Fibroblast of skin of right biceps (primary cell): ENCODE measurements around the gene NHSL2.

ENCODE experiments used
- DNase-seq: peaks from one replicate; pipeline ENCODE4 v3.0.0-alpha.2; 2013

The NHSL2 gene

DNA sequence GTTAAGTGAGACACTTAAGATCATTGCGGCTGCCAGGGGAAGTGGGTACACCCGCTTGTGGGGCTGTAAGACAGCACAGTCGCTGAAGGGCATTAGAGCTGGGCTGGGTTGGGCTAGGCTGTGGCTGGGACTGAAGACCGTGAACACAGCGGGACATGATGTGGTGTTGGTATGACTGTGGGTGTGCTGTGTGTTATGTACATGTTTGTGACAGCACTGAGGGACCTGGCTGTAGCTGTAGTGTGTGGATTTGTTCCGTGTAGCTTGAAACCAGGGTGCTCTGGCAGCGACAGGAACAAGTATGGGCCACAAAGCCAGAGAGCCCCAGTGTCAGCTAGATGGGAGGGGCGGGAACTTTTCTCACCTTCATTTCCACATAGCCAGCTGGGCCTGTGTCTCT lies 82.1 kb downstream of the NHSL2 start:
- no peak for DNase-seq

- no peak for DNase-seq
These were observed 82.7 kb downstream of the NHSL2 start for GRCh38 chrX:71993371-71993770.

- peak; percentile 42 for DNase-seq
These were observed 84.0 kb downstream of the NHSL2 start for GRCh38 chrX:71994601-71995000.

DNA sequence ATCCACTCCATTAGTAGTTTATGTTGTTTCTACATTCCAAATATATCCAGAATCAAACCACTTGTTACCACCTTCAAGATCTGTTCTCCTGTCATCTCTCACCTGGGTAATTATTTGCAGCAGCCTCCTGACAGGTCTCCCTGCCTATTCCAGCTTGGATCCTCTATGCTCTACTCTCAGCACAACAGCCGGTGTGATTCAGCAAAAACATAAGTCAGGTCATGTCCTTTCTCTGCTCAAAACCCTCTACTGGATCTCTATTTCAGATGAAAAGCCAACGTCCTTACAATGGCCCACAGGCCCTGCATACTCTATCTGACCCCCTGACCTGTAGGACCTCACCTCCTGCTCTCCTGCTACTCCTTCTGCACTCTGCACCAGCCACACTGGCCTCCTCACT lies 84.5 kb downstream of the NHSL2 start:
- DNase-seq, result no peak

DNA sequence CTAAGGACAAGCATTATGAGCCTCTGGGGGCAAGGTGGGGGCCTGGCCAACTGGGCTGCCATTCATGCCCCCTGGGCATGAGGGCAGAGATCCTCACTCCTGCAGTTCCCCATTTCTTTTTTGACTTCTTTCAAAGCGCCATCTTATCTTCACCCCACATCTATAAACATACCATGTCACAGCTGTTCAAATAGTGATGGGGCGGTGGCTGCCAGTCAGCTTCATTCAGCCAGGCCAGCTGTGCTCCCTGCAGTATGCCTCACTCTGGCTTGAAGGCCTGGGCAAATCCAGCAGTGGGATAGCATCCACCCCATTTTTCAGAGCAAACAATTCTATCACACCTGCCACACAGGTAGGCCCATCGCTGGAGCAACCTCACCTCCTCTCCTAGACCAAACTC lies 85.5 kb downstream of the NHSL2 start:
- DNase-seq, result no peak

- DNase-seq, result peak; percentile 68
These were observed 86.2 kb downstream of the NHSL2 start for GRCh38 chrX:71996826-71997225.

GRCh38 chrX:71997320-71997719 lies 86.7 kb downstream of the NHSL2 start:
- DNase-seq, result no peak

DNA sequence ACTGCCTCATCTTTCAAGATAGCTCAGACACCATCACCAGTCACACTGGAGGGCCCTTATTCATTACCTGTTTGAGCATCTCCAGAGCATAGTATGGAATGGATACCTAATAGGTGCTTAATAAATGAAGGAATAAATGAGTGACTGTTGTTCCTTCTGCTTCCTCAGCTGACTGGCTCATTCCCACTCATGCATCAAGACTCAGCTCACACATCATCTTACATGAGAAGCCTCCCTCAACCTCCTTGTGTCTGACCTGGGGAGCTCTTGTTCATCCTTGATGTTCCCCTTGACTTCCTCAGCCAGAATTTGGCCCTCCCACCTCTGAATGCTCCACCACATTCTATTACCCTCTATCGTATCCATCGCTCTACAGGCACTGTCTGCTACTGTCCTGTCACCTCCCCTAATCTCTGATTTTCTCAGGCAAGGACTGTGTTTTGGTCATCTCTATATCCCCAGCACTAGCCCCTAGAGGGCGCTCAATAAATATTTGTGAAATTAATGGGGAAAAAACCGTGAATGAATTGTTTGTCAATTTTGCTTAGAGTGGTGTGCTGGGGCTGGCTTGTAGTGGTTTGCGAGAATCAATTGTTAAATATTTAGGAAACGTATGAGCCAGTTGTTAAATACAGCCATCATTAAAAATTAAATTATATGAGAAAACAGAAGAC lies 88.3 kb downstream of the NHSL2 start:
- DNase-seq, result no peak

- no peak for DNase-seq
These were observed 88.9 kb downstream of the NHSL2 start for GRCh38 chrX:71999535-71999934.

DNA sequence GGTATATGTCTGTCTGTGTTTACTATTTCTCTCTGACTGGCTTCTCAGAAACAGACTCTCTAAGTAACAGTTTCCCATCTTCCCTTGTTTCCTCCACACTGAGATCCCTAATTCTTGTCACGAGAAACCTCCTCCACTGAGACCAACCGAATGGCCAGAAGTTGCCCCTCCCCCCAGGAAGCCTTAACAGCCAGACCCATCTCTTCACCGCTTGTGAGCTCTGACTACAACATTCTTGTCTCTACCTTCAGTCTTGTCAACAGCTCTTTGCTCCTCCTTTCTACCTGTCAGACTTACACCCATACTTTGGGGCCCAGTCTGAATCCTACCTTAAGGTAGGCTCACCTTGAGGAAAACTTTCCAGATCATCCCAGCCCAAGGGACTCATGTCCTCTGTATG lies 90.8 kb downstream of the NHSL2 start:
- DNase-seq, result no peak

DNA sequence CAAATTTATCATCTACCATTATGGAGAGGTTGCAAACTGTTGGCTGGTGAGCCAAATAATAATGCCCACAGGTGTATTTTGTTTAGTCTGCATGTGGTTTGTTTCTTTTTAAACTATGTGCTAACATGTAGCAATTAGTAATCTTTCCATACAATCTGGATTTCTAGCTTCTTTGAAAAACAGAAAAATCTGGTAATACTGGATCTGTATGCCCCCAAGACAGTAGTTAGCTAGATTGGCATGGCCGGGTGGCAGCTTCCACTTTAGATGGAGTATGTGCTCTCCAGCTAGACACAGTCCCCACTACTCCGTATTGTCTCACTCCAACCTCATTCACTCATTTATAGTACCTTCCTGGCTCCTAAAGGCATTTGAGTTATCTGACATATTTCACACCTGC lies 91.3 kb downstream of the NHSL2 start:
- DNase-seq, result no peak

DNA sequence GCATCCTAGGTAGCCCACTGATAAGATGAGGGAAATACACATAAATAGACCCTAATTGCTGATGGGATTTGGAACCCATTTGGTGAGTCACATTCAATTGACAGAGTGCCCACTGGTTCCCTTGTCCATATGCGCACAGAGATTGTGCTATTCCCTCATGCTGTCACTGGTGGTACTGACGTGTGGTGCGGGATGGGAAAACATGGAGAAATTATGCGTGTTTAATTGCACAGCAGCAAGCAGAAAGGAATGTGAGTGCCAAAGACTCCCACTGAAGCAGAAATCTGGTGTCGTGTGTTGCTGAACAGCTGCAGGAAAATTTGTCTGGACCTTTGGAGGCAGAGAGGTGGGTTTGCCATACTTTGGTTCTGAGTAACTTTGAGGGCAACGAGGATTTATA lies 92.2 kb downstream of the NHSL2 start:
- DNase-seq, result peak; percentile 44

- DNase-seq, result peak; percentile 82
These were observed 93.4 kb downstream of the NHSL2 start for GRCh38 chrX:72003811-72004750.

DNA sequence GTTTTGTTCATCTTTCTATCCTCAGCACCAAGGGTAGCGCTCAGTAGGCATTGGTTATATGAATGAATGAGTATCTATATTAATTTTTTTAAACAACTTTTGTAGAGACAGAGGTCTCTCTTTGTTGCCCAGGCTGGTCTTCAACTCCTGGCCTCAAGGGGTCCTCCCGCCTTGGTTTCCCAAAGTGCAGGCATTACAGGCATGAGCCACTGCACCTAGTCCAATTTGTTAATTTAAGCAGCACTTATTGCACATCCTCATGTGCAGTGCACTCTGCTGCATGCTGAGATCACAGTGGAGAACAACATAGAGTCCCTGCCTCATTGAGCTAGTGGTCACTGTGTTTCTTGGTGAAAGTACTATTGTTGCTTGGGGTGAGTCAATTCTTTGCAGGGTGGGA lies 94.4 kb downstream of the NHSL2 start:
- DNase-seq, result no peak

- DNase-seq, result no peak
These were observed 95.8 kb downstream of the NHSL2 start for GRCh38 chrX:72006461-72006860.

DNA sequence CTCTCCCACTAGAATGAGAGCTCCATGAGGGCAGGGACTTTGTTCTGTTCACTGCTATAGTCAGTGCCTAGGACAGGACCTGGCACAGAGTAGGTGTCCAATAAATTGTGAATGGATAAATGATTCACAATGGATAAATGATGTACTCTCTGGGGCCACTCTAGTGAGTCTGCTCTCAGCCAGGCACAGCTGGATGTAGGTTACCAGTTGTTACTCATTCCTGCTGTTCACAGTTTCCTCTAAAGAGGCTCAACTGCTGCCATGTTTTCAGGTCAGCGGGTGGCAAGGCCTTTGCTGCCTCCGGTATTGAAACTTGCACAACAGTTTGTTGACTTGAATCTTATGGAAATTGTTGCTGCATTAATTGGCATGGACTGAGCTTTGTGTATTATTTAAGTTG lies 99.1 kb downstream of the NHSL2 start:
- DNase-seq, result no peak

DNA sequence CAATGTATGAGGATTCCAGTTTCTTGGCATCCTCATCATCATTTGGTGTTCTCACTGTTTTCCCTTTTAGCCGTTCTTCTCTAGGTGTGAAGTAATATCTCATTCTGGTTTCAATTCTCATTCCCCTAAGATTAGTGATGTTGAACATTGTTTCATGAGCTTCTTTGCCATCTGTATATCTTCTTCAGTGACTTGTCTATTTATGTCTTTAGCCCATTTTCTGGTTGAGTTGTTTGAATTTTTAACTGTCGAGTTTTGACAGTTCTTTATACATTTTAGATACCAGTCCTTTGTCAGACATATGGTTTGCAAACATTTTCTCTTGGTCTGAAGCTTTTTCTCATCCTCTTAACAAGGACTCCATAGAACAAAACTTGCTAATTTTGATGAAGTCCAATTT lies 101.1 kb downstream of the NHSL2 start:
- no peak for DNase-seq

- DNase-seq, result no peak
These were observed 104.7 kb downstream of the NHSL2 start for GRCh38 chrX:72015383-72015782.

DNA sequence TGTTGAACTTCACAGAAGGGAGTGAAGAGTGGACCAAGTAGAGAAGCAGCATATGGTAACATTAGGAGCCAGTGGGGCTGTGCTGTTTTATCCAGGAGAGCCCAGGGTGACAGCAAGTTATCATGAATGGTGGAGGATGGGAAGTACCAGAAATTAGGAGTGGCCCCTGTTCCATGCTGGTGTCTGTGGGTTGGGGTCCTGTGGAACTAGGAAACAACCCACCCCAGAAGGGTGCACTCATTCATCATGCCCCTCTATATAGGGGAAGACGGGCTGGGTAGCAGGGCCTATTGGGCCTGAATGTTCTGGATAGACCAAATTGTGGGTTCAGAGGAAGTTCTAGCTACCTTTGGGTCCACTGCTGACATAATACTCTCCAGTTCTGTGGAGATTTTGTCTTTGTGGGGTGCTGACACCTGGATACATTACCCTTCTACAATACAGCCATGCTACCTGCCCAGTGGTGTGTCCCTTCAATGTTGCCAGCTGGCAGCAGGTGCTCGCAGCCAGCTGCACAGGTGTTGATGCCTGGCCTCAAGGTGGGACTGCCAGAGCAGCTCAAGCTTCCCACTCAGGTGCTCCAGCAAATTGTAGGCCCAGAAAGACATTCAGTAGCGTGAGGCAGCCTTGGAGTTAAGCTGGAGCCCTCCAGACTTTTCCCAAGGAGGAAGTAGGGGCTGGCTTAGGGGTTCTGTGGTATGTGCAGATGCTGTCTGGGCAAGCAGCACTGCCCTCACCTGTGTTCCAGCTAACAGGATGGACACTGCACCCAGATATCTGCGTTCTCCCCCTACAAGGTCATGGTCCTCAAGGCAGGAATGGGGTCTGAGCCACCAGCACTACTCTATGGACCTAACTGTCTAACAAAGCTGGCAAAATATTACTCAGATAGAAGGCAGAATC lies 106.5 kb downstream of the NHSL2 start:
- no peak for DNase-seq

- DNase-seq, result peak; percentile 88
These were observed 107.8 kb downstream of the NHSL2 start for GRCh38 chrX:72018277-72019112.

GRCh38 chrX:72019487-72019886 lies 108.8 kb downstream of the NHSL2 start:
- DNase-seq, result no peak

DNA sequence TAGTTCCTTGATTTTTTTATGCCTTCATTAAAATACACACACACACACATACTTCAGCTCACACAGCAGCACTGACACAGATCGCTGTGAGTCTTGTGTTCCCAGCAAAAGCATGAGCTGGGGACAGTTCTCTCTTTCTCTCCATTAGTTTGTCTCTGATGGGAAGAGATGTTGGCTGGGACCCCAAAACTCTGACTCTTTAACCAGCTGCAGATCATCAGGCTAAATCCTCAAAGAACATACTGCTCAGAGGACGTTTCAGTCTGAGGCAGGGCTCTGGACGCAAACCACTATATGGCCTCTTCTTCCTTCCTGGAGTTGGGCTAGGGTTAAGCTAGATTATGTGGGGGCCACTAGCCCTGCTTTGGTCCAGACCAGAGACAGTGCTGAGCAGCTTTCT lies 109.6 kb downstream of the NHSL2 start:
- no peak for DNase-seq
